ENCODE data around the gene BBS10. TPM values are rescaled to one million over a fixed set of nuclear protein-coding genes. Genes with fewer than 3 reads are reported as not detected.

Gene BBS10
- total RNA-seq: 10.6 to 11.8 TPM (median 10.7 TPM) in 3 replicates

- peak within 1 kb of the TSS; percentile 95 for H3K27ac Mint-ChIP-seq
- peaks cover 34% of the 10 kb centered on the region for H3K4me1 Mint-ChIP-seq
- no peaks in the 10 kb centered on the region for H3K27me3 Mint-ChIP-seq (ENCODE audit: low read depth)
- TF ChIP-seq CTCF (IDR thresholded peaks at IDR 0.05; ENCODE audit: unreplicated experiment): peak; percentile 29
- H3K9me3 Mint-ChIP-seq: no peaks in the 10 kb centered on the region
- no peaks in the 10 kb centered on the region for H3K36me3 Mint-ChIP-seq
- peak; percentile 70 to 85 for DNase-seq (ENCODE audit: low spot score in 2 of 2, unreplicated experiment in 2 of 2)
- H3K4me3 Mint-ChIP-seq: peak within 1 kb of the TSS; percentile 95
Observed at GRCh38 chr12:76348079-76348901, at the start of gene BBS10. Gene BBS10, minus strand, starts transcription at chr12:76348415. Its CDS starts 57 bp downstream, at chr12:76348358.

- no peak overlapping the region for H3K4me3 Mint-ChIP-seq
- no peak overlapping the region for H3K27ac Mint-ChIP-seq
- TF ChIP-seq CTCF (IDR thresholded peaks at IDR 0.05; ENCODE audit: unreplicated experiment): no peak
- peaks cover 3% of the 10 kb centered on the region for H3K4me1 Mint-ChIP-seq
- H3K9me3 Mint-ChIP-seq: no peaks in the 10 kb centered on the region
- peaks cover 17% of the 10 kb centered on the region for H3K36me3 Mint-ChIP-seq
- DNase-seq (ENCODE audit: low spot score in 2 of 2, unreplicated experiment in 2 of 2): no peak
- H3K27me3 Mint-ChIP-seq (ENCODE audit: low read depth): no peaks in the 10 kb centered on the region
Observed at GRCh38 chr12:76391461-76391860, 43.2 kb upstream of the BBS10 start.

- DNase-seq (ENCODE audit: low spot score in 2 of 2, unreplicated experiment in 2 of 2): no peak
- TF ChIP-seq CTCF (IDR thresholded peaks at IDR 0.05; ENCODE audit: unreplicated experiment): no peak
- Mint-ChIP-seq H3K27me3 (ENCODE audit: low read depth) (no peaks in the 10 kb centered on the region), H3K4me3 (no peak overlapping the region), H3K9me3 (no peaks in the 10 kb centered on the region), H3K27ac (no peak overlapping the region), H3K36me3 (peaks cover 24% of the 10 kb centered on the region), H3K4me1 (peaks cover 3% of the 10 kb centered on the region)
Observed at GRCh38 chr12:76387614-76388013, 39.4 kb upstream of the BBS10 start.

GRCh38 chr12:76384560-76384959, 36.3 kb upstream of the BBS10 start:
- Mint-ChIP-seq H3K36me3 (peaks cover 18% of the 10 kb centered on the region), H3K4me1 (no peaks in the 10 kb centered on the region), H3K27ac (no peak overlapping the region), H3K27me3 (ENCODE audit: low read depth) (no peaks in the 10 kb centered on the region), H3K9me3 (no peaks in the 10 kb centered on the region), H3K4me3 (no peak overlapping the region)
- no peak for TF ChIP-seq CTCF (IDR thresholded peaks at IDR 0.05; ENCODE audit: unreplicated experiment)
- no peak for DNase-seq (ENCODE audit: low spot score in 2 of 2, unreplicated experiment in 2 of 2)

GRCh38 chr12:76383988-76384387, 35.8 kb upstream of the BBS10 start:
- TF ChIP-seq CTCF (IDR thresholded peaks at IDR 0.05; ENCODE audit: unreplicated experiment): no peak
- H3K9me3 Mint-ChIP-seq: no peaks in the 10 kb centered on the region

More at GRCh38 chr12:76383988-76384387, 35.8 kb upstream of the BBS10 start:
- Mint-ChIP-seq H3K27ac (peak overlapping the region; percentile 53), H3K4me3 (no peak overlapping the region), H3K4me1 (no peaks in the 10 kb centered on the region), H3K36me3 (peaks cover 20% of the 10 kb centered on the region), H3K27me3 (ENCODE audit: low read depth) (no peaks in the 10 kb centered on the region)
- DNase-seq (ENCODE audit: low spot score in 2 of 2, unreplicated experiment in 2 of 2): no peak
